SK-N-SH treated with all-trans-retinoic acid at 6 μM for 48 hours (cell line): ENCODE data around the gene PICK1.

Experiments
- ATAC-seq: fragments of 200-7000 bp; cut with Tn5 transposase; 3 replicates; pipeline ENCODE4 v1.9.1; 2020; ENCODE audit warnings: mild to moderate bottlenecking, moderate library complexity
- ESRRG ChIP-seq: fragments of 250-450 bp; sonication (Bioruptor Pico); IDR thresholded peaks from 2 replicates; pipeline ENCODE4 v1.6.1; 2021; ENCODE audit warnings: mild to moderate bottlenecking
- GLIS3 ChIP-seq: fragments of 250-450 bp; sonication (Bioruptor Pico); IDR thresholded peaks from 2 replicates; pipeline ENCODE4 v1.5.0; 2020; ENCODE audit warnings: mild to moderate bottlenecking, moderate library complexity
- ISL1 ChIP-seq: fragments of 250-450 bp; sonication (Bioruptor Pico); IDR thresholded peaks from 2 replicates; pipeline ENCODE4 v2.1.2; 2022; ENCODE audit warnings: mild to moderate bottlenecking, moderate library complexity
- PPARA ChIP-seq: fragments of 250-450 bp; sonication (Bioruptor Pico); IDR thresholded peaks from 2 replicates; pipeline ENCODE4 v1.5.0; 2020; ENCODE audit warnings: mild to moderate bottlenecking, borderline replicate concordance
- RARB ChIP-seq: fragments of 250-450 bp; sonication (Bioruptor Pico); IDR thresholded peaks from 2 replicates; pipeline ENCODE4 v1.8.0; 2021; ENCODE audit warnings: mild to moderate bottlenecking, moderate library complexity
- TCF4 ChIP-seq: fragments of 250-450 bp; sonication (Bioruptor Pico); IDR thresholded peaks from 2 replicates; pipeline ENCODE4 v1.8.0; 2021; ENCODE audit warnings: mild to moderate bottlenecking, moderate library complexity, borderline replicate concordance
- TOX ChIP-seq: fragments of 250-450 bp; sonication (Bioruptor Pico); IDR thresholded peaks from 2 replicates; pipeline ENCODE4 v1.8.0; 2021; ENCODE audit warnings: mild to moderate bottlenecking, moderate library complexity, borderline replicate concordance
- ZFP3 ChIP-seq: fragments of 250-450 bp; sonication (Bioruptor Pico); IDR thresholded peaks from 2 replicates; pipeline ENCODE4 v1.5.0; 2020; ENCODE audit warnings: mild to moderate bottlenecking, moderate library complexity
- TF ChIP-seq, protein P1 (sequence below): fragments of 250-450 bp; sonication (Bioruptor Pico); IDR thresholded peaks from 2 replicates; pipeline ENCODE4 v1.5.0; 2020; ENCODE audit warnings: mild to moderate bottlenecking, moderate library complexity
- TF ChIP-seq, protein P2 (sequence below): fragments of 250-450 bp; sonication (Bioruptor Pico); IDR thresholded peaks from 2 replicates; pipeline ENCODE4 v1.8.0; 2021; ENCODE audit warnings: low read depth, mild to moderate bottlenecking, moderate library complexity, borderline replicate concordance
- TF ChIP-seq, protein P3 (sequence below): fragments of 250-450 bp; sonication (Bioruptor Pico); IDR thresholded peaks from 2 replicates; pipeline ENCODE4 v1.5.1; 2021; ENCODE audit warnings: mild to moderate bottlenecking, moderate library complexity
- TF ChIP-seq, protein P4 (sequence below): fragments of 250-450 bp; sonication (Bioruptor Pico); IDR thresholded peaks from 2 replicates; pipeline ENCODE4 v1.5.1; 2020; ENCODE audit warnings: low read depth, mild to moderate bottlenecking, moderate library complexity

PICK1 gene

DNA sequence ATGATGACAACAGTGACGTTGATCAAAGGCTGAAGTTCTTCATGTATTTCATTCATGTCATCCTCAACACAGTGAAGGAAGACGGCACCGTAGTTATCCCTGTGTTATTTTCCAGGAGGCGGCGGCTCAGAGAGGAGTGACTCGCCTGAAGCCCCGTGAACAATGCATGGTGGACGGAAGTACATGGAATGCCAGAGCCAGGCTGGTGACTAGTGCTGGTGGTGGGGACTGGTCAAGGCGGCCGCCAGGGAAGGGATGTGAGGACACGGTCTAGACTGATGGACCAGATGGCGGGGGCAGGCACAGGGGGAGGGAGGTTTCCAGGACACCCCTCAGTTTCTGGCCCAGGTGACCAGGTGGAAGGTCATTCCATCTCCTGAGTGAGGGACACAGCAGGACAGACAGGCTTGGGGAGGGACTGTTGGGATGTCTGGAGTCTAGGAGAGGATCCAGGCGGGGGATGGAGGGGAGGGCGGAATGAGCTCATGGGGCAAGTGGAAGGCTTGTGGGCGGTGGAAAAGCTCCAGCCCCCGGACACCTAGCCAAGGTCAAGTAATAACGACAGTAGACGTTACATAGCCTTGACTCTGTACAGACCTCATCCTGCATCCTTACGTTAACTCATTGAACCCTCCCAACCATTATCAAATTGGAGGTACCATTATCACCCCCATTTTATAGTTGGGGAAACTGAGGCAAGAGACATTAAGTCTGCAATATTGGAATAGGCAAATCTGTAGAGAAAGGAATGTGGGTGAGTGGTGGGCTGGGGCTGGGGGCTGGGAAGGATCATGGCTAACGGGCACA lies 16.0 kb upstream of the PICK1 start (continued):
- TF ChIP-seq, protein P1, sequence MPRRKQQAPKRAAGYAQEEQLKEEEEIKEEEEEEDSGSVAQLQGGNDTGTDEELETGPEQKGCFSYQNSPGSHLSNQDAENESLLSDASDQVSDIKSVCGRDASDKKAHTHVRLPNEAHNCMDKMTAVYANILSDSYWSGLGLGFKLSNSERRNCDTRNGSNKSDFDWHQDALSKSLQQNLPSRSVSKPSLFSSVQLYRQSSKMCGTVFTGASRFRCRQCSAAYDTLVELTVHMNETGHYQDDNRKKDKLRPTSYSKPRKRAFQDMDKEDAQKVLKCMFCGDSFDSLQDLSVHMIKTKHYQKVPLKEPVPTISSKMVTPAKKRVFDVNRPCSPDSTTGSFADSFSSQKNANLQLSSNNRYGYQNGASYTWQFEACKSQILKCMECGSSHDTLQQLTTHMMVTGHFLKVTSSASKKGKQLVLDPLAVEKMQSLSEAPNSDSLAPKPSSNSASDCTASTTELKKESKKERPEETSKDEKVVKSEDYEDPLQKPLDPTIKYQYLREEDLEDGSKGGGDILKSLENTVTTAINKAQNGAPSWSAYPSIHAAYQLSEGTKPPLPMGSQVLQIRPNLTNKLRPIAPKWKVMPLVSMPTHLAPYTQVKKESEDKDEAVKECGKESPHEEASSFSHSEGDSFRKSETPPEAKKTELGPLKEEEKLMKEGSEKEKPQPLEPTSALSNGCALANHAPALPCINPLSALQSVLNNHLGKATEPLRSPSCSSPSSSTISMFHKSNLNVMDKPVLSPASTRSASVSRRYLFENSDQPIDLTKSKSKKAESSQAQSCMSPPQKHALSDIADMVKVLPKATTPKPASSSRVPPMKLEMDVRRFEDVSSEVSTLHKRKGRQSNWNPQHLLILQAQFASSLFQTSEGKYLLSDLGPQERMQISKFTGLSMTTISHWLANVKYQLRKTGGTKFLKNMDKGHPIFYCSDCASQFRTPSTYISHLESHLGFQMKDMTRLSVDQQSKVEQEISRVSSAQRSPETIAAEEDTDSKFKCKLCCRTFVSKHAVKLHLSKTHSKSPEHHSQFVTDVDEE (CRISPR knock-in tag): no peak

DNA sequence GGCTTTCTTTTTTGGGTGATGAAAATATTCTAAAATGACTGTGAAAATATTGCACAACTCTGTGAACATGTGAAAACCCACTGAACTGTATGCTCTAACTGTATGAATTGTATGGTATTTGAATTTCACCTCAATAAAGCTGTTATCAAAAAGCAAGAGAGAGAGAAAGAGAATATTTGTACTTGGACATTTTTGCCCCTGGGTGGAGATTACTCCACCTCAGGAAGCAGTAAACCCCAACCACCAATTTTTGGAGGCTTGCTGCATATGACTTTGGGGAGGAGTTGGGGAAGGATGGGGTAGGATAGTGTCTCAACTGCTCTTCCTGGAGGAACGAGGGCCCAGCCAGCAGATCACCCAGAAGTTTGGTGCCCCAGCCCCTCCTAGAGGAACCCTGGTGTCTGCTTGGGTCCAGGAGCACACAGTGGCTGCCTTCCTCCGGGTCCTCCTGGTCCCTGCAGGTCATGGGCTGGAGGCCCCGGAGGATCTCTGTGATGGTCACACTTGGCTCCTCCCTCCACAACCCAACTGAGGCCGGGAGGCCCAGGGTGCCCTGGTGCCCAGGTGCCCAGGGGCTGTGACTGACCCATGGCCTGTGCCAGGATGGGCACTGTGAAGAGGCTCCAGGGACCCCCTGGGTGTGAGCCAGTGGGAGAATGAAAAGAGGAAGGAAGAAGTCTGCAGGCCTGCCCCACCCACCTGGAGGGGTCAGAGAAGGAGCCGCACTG lies 15.3 kb upstream of the PICK1 start:
- no peak for TF ChIP-seq TCF4 (CRISPR knock-in tag)
- no peak for TF ChIP-seq GLIS3 (CRISPR knock-in tag)
- TF ChIP-seq, protein P2, sequence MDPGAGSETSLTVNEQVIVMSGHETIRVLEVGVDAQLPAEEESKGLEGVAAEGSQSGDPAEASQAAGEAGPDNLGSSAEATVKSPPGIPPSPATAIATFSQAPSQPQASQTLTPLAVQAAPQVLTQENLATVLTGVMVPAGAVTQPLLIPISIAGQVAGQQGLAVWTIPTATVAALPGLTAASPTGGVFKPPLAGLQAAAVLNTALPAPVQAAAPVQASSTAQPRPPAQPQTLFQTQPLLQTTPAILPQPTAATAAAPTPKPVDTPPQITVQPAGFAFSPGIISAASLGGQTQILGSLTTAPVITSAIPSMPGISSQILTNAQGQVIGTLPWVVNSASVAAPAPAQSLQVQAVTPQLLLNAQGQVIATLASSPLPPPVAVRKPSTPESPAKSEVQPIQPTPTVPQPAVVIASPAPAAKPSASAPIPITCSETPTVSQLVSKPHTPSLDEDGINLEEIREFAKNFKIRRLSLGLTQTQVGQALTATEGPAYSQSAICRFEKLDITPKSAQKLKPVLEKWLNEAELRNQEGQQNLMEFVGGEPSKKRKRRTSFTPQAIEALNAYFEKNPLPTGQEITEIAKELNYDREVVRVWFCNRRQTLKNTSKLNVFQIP: no peak
- TF ChIP-seq PPARA: no peak
- no peak for TF ChIP-seq ESRRG (CRISPR knock-in tag)
- TF ChIP-seq, protein P3, sequence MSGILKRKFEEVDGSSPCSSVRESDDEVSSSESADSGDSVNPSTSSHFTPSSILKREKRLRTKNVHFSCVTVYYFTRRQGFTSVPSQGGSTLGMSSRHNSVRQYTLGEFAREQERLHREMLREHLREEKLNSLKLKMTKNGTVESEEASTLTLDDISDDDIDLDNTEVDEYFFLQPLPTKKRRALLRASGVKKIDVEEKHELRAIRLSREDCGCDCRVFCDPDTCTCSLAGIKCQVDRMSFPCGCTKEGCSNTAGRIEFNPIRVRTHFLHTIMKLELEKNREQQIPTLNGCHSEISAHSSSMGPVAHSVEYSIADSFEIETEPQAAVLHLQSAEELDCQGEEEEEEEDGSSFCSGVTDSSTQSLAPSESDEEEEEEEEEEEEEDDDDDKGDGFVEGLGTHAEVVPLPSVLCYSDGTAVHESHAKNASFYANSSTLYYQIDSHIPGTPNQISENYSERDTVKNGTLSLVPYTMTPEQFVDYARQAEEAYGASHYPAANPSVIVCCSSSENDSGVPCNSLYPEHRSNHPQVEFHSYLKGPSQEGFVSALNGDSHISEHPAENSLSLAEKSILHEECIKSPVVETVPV (CRISPR knock-in tag): no peak
- TF ChIP-seq, protein P1 (CRISPR knock-in tag): no peak
- TF ChIP-seq ZFP3 (CRISPR knock-in tag): no peak
- ATAC-seq: no peak

DNA sequence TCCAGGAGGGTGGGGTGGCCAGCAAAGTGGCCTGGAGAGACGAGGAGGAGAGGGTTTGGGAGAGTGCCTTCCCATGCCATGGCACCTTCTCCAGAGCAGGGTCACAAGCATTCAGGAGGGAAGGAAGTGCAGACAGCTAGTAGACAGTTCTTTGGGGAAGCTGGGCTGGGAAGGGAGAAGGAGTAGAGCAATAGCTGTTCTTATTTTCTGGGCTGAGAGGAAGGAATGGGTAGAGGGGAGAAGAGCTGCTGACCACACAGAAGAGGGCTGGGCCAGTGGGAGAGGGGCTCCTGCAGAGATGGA lies 14.8 kb upstream of the PICK1 start:
- no peak for ATAC-seq

More for the DNA sequence above, 14.8 kb upstream of the PICK1 start:
- no peak for TF ChIP-seq ESRRG (CRISPR knock-in tag)
- TF ChIP-seq, protein P4, sequence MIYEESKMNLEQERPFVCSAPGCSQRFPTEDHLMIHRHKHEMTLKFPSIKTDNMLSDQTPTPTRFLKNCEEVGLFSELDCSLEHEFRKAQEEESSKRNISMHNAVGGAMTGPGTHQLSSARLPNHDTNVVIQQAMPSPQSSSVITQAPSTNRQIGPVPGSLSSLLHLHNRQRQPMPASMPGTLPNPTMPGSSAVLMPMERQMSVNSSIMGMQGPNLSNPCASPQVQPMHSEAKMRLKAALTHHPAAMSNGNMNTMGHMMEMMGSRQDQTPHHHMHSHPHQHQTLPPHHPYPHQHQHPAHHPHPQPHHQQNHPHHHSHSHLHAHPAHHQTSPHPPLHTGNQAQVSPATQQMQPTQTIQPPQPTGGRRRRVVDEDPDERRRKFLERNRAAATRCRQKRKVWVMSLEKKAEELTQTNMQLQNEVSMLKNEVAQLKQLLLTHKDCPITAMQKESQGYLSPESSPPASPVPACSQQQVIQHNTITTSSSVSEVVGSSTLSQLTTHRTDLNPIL (CRISPR knock-in tag): no peak
- TF ChIP-seq TOX (CRISPR knock-in tag): no peak
- TF ChIP-seq RARB (CRISPR knock-in tag): no peak
- no peak for TF ChIP-seq GLIS3 (CRISPR knock-in tag)
- TF ChIP-seq, protein P2: no peak
- TF ChIP-seq ISL1 (CRISPR knock-in tag): no peak
